Endothelial cell of umbilical vein (primary cell): ENCODE data around the gene RMI2. TPM values are rescaled to one million over a fixed set of nuclear protein-coding genes. Genes with fewer than 3 reads are reported as not detected.

Source experiments
- BruUV-seq: library from RNA; stranded (reverse); fragments of 400-500 nt; replicated peaks from 2 replicates; lab custom pipeline; 2021; lab: Mats Ljungman, UMichigan
- CTCF ChIA-PET: fragments of 300-600, 350-600 bp; sonication (Branson Sonifier 250); formaldehyde crosslinking; loops from one replicate; lab custom pipeline; 2021; ENCODE audit warnings: antibody characterized with exemption, inconsistent platforms; lab: Charles Lee
- POLR2A ChIA-PET: fragments of 300-600, 350-600 bp; sonication (Branson Sonifier 250); formaldehyde crosslinking; loops from one replicate; lab custom pipeline; 2021; ENCODE audit warnings: antibody characterized with exemption, inconsistent platforms; lab: Charles Lee
- DNase-seq: peaks from one replicate; pipeline ENCODE4 v3.0.0-alpha.2; 2011; ENCODE audit warnings: low read depth, low spot score
- FAIRE-seq: peaks from 2 replicates; lab custom pipeline; 2011; peaks lifted over from hg19 to GRCh38; lab: Jason Lieb, UNC
- H2AFZ ChIP-seq: 2 replicates; pipeline ENCODE4 v1.6.0; 2012; ENCODE audit warnings: low read depth, low read length, control low read depth, inconsistent platforms
- H3K27ac ChIP-seq: 2 replicates; pipeline ENCODE4 v1.5.1; 2011; ENCODE audit warnings: low read depth, mild to moderate bottlenecking, control low read depth, low read length, moderate library complexity; ENCODE audit not compliant: insufficient read depth
- H3K27me3 ChIP-seq, 2 experiments: 2 replicates each; pipeline versions ENCODE4 v1.6.0 to v1.6.1; 2011; ENCODE audit warnings: low read length in 2 of 2, mixed read lengths in 1 of 2; ENCODE audit not compliant: control insufficient read depth in 2 of 2, insufficient read depth in 2 of 2
- H3K36me3 ChIP-seq, 2 experiments: 2 replicates in 1 of 2; 3 replicates in 1 of 2; pipeline ENCODE4 v1.5.1; 2011; ENCODE audit warnings: low read length in 2 of 2, mild to moderate bottlenecking in 1 of 2, moderate library complexity in 1 of 2; ENCODE audit not compliant: control insufficient read depth in 2 of 2, insufficient read depth in 2 of 2; ENCODE audit errors: extremely low read depth in 1 of 2
- H3K4me1 ChIP-seq: 3 replicates; pipeline ENCODE4 v1.5.1; 2011; ENCODE audit warnings: mild to moderate bottlenecking, low read length; ENCODE audit not compliant: control insufficient read depth, insufficient read depth; ENCODE audit errors: extremely low read depth
- H3K4me2 ChIP-seq: 2 replicates; pipeline ENCODE4 v1.6.1; 2011; ENCODE audit warnings: low read length, control low read depth, mixed read lengths; ENCODE audit not compliant: insufficient read depth
- H3K4me3 ChIP-seq, 3 experiments: fragments of 200-600 bp in 1 of 3; sonication (generic), shearing (Covaris generic) in 1 of 3; replicated peaks in 1 of 3; 2 replicates each; pipeline ENCODE4 v1.5.1; 2011 to 2016; ENCODE audit warnings: control low read depth in 3 of 3, low read length in 3 of 3, mild to moderate bottlenecking in 2 of 3, inconsistent platforms in 1 of 3, low read depth in 1 of 3, moderate library complexity in 1 of 3; ENCODE audit not compliant: insufficient read depth in 1 of 3
- H3K79me2 ChIP-seq: 2 replicates; pipeline ENCODE4 v1.6.0; 2012; ENCODE audit warnings: low read length, inconsistent platforms; ENCODE audit not compliant: control insufficient read depth, insufficient read depth
- H3K9ac ChIP-seq: replicated peaks from 2 replicates; pipeline ENCODE3; 2011; ENCODE audit warnings: low read length, control low read depth; ENCODE audit not compliant: insufficient read depth; ENCODE audit errors: extremely low read depth
- H3K9me1 ChIP-seq: replicated peaks from 3 replicates; pipeline ENCODE4 v1.6.0; 2011; ENCODE audit warnings: mild to moderate bottlenecking, low read length; ENCODE audit not compliant: control insufficient read depth, insufficient read depth; ENCODE audit errors: extremely low read depth
- H3K9me3 ChIP-seq: replicated peaks from 2 replicates; pipeline ENCODE4 v1.5.1; 2012; ENCODE audit warnings: low read length, inconsistent platforms; ENCODE audit not compliant: control insufficient read depth, insufficient read depth
- H4K20me1 ChIP-seq: replicated peaks from 2 replicates; pipeline ENCODE3; 2011; ENCODE audit warnings: mild to moderate bottlenecking, low read length; ENCODE audit not compliant: control insufficient read depth, insufficient read depth; ENCODE audit errors: extremely low read depth
- EZH2 ChIP-seq: IDR thresholded peaks from 2 replicates; pipeline ENCODE4 v1.6.1; 2012; ENCODE audit warnings: borderline replicate concordance, low read depth, mild to moderate bottlenecking, moderate library complexity, low read length, inconsistent platforms; ENCODE audit not compliant: severe bottlenecking
- FOS ChIP-seq: IDR thresholded peaks from 2 replicates; pipeline ENCODE4 v1.6.1; 2011; ENCODE audit warnings: mild to moderate bottlenecking, low read length, moderate library complexity, borderline replicate concordance; ENCODE audit not compliant: insufficient read depth
- GATA2 ChIP-seq: IDR thresholded peaks from 2 replicates; pipeline ENCODE4 v1.7.0; 2011; ENCODE audit warnings: low read depth, mild to moderate bottlenecking, moderate library complexity, mixed read lengths, low read length; ENCODE audit not compliant: insufficient read length, insufficient read depth
- JUN ChIP-seq: IDR thresholded peaks from 2 replicates; pipeline ENCODE4 v1.6.1; 2011; ENCODE audit warnings: borderline replicate concordance, low read depth; ENCODE audit not compliant: insufficient read length, insufficient read depth
- MAX ChIP-seq: IDR thresholded peaks from 2 replicates; pipeline ENCODE4 v1.6.1; 2011; ENCODE audit not compliant: insufficient read depth, insufficient read length
- MYC ChIP-seq: IDR thresholded peaks from one replicate; pipeline ENCODE4 v1.6.1; 2011; ENCODE audit warnings: mild to moderate bottlenecking, low read depth, low read length
- POLR2A ChIP-seq: IDR thresholded peaks from 2 replicates; pipeline ENCODE4 v1.6.1; 2012; ENCODE audit warnings: low read depth, mild to moderate bottlenecking, control low read depth, low read length
- POLR2AphosphoS5 ChIP-seq: IDR thresholded peaks from 2 replicates; pipeline ENCODE4 v1.6.1; 2012; ENCODE audit warnings: low read depth, mild to moderate bottlenecking, control low read depth, low read length, moderate library complexity; ENCODE audit not compliant: insufficient read depth
- dilution Hi-C: fragments of 300-500 bp; cut with MboI; formaldehyde crosslinking; loops from one replicate; pipeline ENCODE4 v1.15.0; 2019; ENCODE audit warnings: low sequenced_read_pairs; ENCODE audit not compliant: extremely low pct_ligation_motif_present
- intact Hi-C: fragments of 100-400 bp; cut with micrococcal nuclease; formaldehyde crosslinking; loops from one replicate; pipeline ENCODE4 v1.10.0; 2022
- polyA plus RNA-seq, 4 experiments: library from polyadenylated mRNA; depleted of rRNA in 3 of 4; stranded (reverse) in 3 of 4; unstranded in 1 of 4; fragments of >200 nt; gene quantifications; 2 replicates each; pipeline versions ENCODE4 v1.2.1 to v1.2.3, GENCODE V29; 2011 to 2012; ENCODE audit warnings: missing spikeins in 1 of 4
- total RNA-seq: library from RNA; stranded (reverse); gene quantifications from 2 replicates; pipeline ENCODE4 v1.2.3, GENCODE V29; 2021
- TF ChIP-seq, protein P1 (sequence below), 2 donors: IDR thresholded peaks; 1 replicate in 1 of 2; 2 replicates in 1 of 2; pipeline ENCODE4 v1.5.1; 2011; ENCODE audit warnings: low read length in 2 of 2, mild to moderate bottlenecking in 2 of 2, moderate library complexity in 2 of 2, control low read depth in 1 of 2, inconsistent platforms in 1 of 2, low read depth in 1 of 2; ENCODE audit not compliant: insufficient read depth in 1 of 2; ENCODE audit errors: extremely low read depth in 1 of 2

Gene RMI2
- total and polyA plus RNA-seq, 2 donors (not counting 3 experiments of a cell fraction or from before 2014, with no cell fraction given): 5.3 to 7.7 TPM

DNA sequence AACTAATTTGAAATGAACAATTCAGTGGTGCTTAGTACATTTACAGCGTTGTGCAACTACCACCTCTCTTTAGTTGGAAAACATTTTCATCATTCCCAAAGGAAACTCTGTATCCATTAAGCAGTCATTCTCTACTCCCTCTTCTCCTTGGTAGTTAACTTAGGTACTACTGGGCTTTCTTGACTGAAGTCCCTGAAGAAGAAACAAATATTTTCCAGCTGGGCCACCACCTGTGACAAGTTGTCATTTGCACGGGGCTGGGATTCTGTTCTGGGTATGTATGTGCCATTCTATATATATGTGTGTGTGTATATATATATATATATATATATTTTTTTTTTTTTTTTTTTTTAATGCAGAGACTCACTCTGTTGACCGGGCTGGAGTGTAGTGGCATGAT lies 15.4 kb upstream of the RMI2 start:
- DNase-seq (no peak), FAIRE-seq (no peak)
- Histone ChIP-seq H2AFZ (no peak overlapping the region), H3K4me3 (no peak overlapping the region), H3K9me1 (no peaks in the 10 kb centered on the region), H3K4me2 (no peak overlapping the region), H3K27ac (no peak overlapping the region), H3K36me3 (no peaks in the 10 kb centered on the region), H3K4me1 (peaks cover 13% of the 10 kb centered on the region), H3K9me3 (no peaks in the 10 kb centered on the region), H3K27me3 (peaks cover 0 to 2% of the 10 kb centered on the region in 2 experiments), H3K9ac (no peak overlapping the region), H4K20me1 (no peaks in the 10 kb centered on the region), H3K79me2 (no peaks in the 10 kb centered on the region)
- CTCF ChIA-PET: interaction anchor here (0.9 to 1.0 kb wide), 2 partner anchors 10 to 74 kb away, joined by 3 to 5 read pairs; partner anchors contain the start of gene SOCS1
- dilution Hi-C loops (no loop called here), intact Hi-C loops (no loop called here)
- POLR2A ChIA-PET: no interaction called here
- BruUV-seq: no TSS peak
- TF ChIP-seq, protein P1, sequence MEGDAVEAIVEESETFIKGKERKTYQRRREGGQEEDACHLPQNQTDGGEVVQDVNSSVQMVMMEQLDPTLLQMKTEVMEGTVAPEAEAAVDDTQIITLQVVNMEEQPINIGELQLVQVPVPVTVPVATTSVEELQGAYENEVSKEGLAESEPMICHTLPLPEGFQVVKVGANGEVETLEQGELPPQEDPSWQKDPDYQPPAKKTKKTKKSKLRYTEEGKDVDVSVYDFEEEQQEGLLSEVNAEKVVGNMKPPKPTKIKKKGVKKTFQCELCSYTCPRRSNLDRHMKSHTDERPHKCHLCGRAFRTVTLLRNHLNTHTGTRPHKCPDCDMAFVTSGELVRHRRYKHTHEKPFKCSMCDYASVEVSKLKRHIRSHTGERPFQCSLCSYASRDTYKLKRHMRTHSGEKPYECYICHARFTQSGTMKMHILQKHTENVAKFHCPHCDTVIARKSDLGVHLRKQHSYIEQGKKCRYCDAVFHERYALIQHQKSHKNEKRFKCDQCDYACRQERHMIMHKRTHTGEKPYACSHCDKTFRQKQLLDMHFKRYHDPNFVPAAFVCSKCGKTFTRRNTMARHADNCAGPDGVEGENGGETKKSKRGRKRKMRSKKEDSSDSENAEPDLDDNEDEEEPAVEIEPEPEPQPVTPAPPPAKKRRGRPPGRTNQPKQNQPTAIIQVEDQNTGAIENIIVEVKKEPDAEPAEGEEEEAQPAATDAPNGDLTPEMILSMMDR (IDR thresholded peaks at IDR 0.05; ENCODE audit: extremely low read depth in 1 of 2, insufficient read depth in 1 of 2, low read depth in 1 of 2, low read length in 2 of 2): no peak
- TF ChIP-seq JUN (no peak), POLR2A (no peak), MYC (no peak), MAX (no peak), EZH2 (no peak), GATA2 (no peak), POLR2AphosphoS5 (no peak), FOS (no peak)
